HG02763 (cell line): ENCODE data around the gene ATP13A3.

Experiments
- ATAC-seq: cut with Tn5 transposase; IDR thresholded peaks from one replicate; pipeline ENCODE4 v1.9.1; 2021; ENCODE audit warnings: mild to moderate bottlenecking, moderate library complexity; ENCODE audit not compliant: unreplicated experiment

ATP13A3 gene

GRCh38 chr3:194446172-194446571 lies 40.6 kb downstream of the ATP13A3 start:
- ATAC-seq: no peak

- no peak for ATAC-seq
Observed at GRCh38 chr3:194443901-194444300, 42.9 kb downstream of the ATP13A3 start.

- no peak for ATAC-seq
Observed at GRCh38 chr3:194440756-194441155, 46.0 kb downstream of the ATP13A3 start.

GRCh38 chr3:194439881-194440550 lies 46.8 kb downstream of the ATP13A3 start:
- ATAC-seq: no peak

- ATAC-seq: no peak
Observed at GRCh38 chr3:194434503-194434902, 52.3 kb downstream of the ATP13A3 start.

- ATAC-seq: no peak
Observed at GRCh38 chr3:194431554-194431953, 55.2 kb downstream of the ATP13A3 start.

- ATAC-seq: no peak
Observed at GRCh38 chr3:194425399-194425798, 61.4 kb downstream of the ATP13A3 start.

- no peak for ATAC-seq
Observed at GRCh38 chr3:194424953-194425352, 61.8 kb downstream of the ATP13A3 start.

GRCh38 chr3:194424373-194424772 lies 62.4 kb downstream of the ATP13A3 start:
- ATAC-seq: no peak

- no peak for ATAC-seq
Observed at GRCh38 chr3:194423317-194423716, 63.5 kb downstream of the ATP13A3 start.

GRCh38 chr3:194422188-194422587 lies 64.6 kb downstream of the ATP13A3 start:
- no peak for ATAC-seq

- ATAC-seq: no peak
Observed at GRCh38 chr3:194418671-194419070, 68.1 kb downstream of the ATP13A3 start.

GRCh38 chr3:194407423-194407822 lies 79.4 kb downstream of the ATP13A3 start:
- no peak for ATAC-seq

- ATAC-seq: no peak
Observed at GRCh38 chr3:194405766-194406165, 81.0 kb downstream of the ATP13A3 start.

- ATAC-seq: no peak
Observed at GRCh38 chr3:194404365-194405140, 82.2 kb downstream of the ATP13A3 start.

GRCh38 chr3:194401868-194402329 lies 84.9 kb downstream of the ATP13A3 start:
- no peak for ATAC-seq

GRCh38 chr3:194401346-194401745 lies 85.5 kb downstream of the ATP13A3 start:
- ATAC-seq: no peak

GRCh38 chr3:194399874-194400411 lies 86.9 kb downstream of the ATP13A3 start:
- no peak for ATAC-seq

GRCh38 chr3:194399166-194399565 lies 87.6 kb downstream of the ATP13A3 start, which contains the start of gene GP5:
TSS of gene GP5 (minus strand) at chr3:194399266. CDS start at chr3:194398282, 984 bp downstream.
- no peak for ATAC-seq

- ATAC-seq: no peak
Observed at GRCh38 chr3:194397757-194398312, 89.0 kb downstream of the ATP13A3 start.
